SK-N-SH treated with all-trans-retinoic acid at 6 μM for 48 hours (cell line): ENCODE measurements around the gene SFXN5.
A peak's percentile ranks its signal among the peaks of the same experiment; 100 is the strongest.

ENCODE experiments used
- ATAC-seq: fragments of 200-7000 bp; cut with Tn5 transposase; 3 replicates; pipeline ENCODE4 v1.9.1; 2020; ENCODE audit warnings: mild to moderate bottlenecking, moderate library complexity
- CSDC2 ChIP-seq: fragments of 250-450 bp; sonication (Bioruptor Pico); IDR thresholded peaks from 2 replicates; pipeline ENCODE4 v1.5.0; 2020; ENCODE audit warnings: mild to moderate bottlenecking, moderate library complexity
- ESRRG ChIP-seq: fragments of 250-450 bp; sonication (Bioruptor Pico); IDR thresholded peaks from 2 replicates; pipeline ENCODE4 v1.6.1; 2021; ENCODE audit warnings: mild to moderate bottlenecking
- GLIS3 ChIP-seq: fragments of 250-450 bp; sonication (Bioruptor Pico); IDR thresholded peaks from 2 replicates; pipeline ENCODE4 v1.5.0; 2020; ENCODE audit warnings: mild to moderate bottlenecking, moderate library complexity
- ISL1 ChIP-seq: fragments of 250-450 bp; sonication (Bioruptor Pico); IDR thresholded peaks from 2 replicates; pipeline ENCODE4 v2.1.2; 2022; ENCODE audit warnings: mild to moderate bottlenecking, moderate library complexity
- PATZ1 ChIP-seq: fragments of 250-450 bp; sonication (Bioruptor Pico); IDR thresholded peaks from 2 replicates; pipeline ENCODE4 v1.8.0; 2020; ENCODE audit warnings: mild to moderate bottlenecking, moderate library complexity, borderline replicate concordance
- PPARA ChIP-seq: fragments of 250-450 bp; sonication (Bioruptor Pico); IDR thresholded peaks from 2 replicates; pipeline ENCODE4 v1.5.0; 2020; ENCODE audit warnings: mild to moderate bottlenecking, borderline replicate concordance
- RARB ChIP-seq: fragments of 250-450 bp; sonication (Bioruptor Pico); IDR thresholded peaks from 2 replicates; pipeline ENCODE4 v1.8.0; 2021; ENCODE audit warnings: mild to moderate bottlenecking, moderate library complexity
- TCF4 ChIP-seq: fragments of 250-450 bp; sonication (Bioruptor Pico); IDR thresholded peaks from 2 replicates; pipeline ENCODE4 v1.8.0; 2021; ENCODE audit warnings: mild to moderate bottlenecking, moderate library complexity, borderline replicate concordance
- TOX ChIP-seq: fragments of 250-450 bp; sonication (Bioruptor Pico); IDR thresholded peaks from 2 replicates; pipeline ENCODE4 v1.8.0; 2021; ENCODE audit warnings: mild to moderate bottlenecking, moderate library complexity, borderline replicate concordance
- TSHZ2 ChIP-seq: fragments of 250-450 bp; sonication (Bioruptor Pico); IDR thresholded peaks from 2 replicates; pipeline ENCODE4 v1.5.0; 2020; ENCODE audit warnings: mild to moderate bottlenecking, moderate library complexity
- ZC3H10 ChIP-seq: fragments of 250-450 bp; sonication (Bioruptor Pico); IDR thresholded peaks from 2 replicates; pipeline ENCODE4 v1.5.1; 2021; ENCODE audit warnings: mild to moderate bottlenecking, moderate library complexity
- ZFP3 ChIP-seq: fragments of 250-450 bp; sonication (Bioruptor Pico); IDR thresholded peaks from 2 replicates; pipeline ENCODE4 v1.5.0; 2020; ENCODE audit warnings: mild to moderate bottlenecking, moderate library complexity
- ZFP30 ChIP-seq: fragments of 450-650 bp; formaldehyde crosslinking; IDR thresholded peaks from 2 replicates; pipeline ENCODE4 v1.5.0; 2022; ENCODE audit warnings: mild to moderate bottlenecking, moderate library complexity
- ZNF565 ChIP-seq: fragments of 450-650 bp; formaldehyde crosslinking; conservative IDR thresholded peaks from 2 replicates; pipeline ENCODE4 v1.5.0; 2020; ENCODE audit warnings: low read depth, mild to moderate bottlenecking, moderate library complexity
- ZNF70 ChIP-seq: fragments of 450-650 bp; formaldehyde crosslinking; IDR thresholded peaks from 2 replicates; pipeline ENCODE4 v1.5.0; 2020; ENCODE audit warnings: mild to moderate bottlenecking, moderate library complexity
- ZNF8 ChIP-seq: fragments of 450-650 bp; formaldehyde crosslinking; IDR thresholded peaks from 2 replicates; pipeline ENCODE4 v1.5.0; 2020; ENCODE audit warnings: mild to moderate bottlenecking, moderate library complexity
- TF ChIP-seq, protein P1 (sequence below): fragments of 250-450 bp; sonication (Bioruptor Pico); IDR thresholded peaks from 2 replicates; pipeline ENCODE4 v1.5.1; 2020; ENCODE audit warnings: low read depth, mild to moderate bottlenecking, moderate library complexity
- TF ChIP-seq, protein P2 (sequence below): fragments of 250-450 bp; sonication (Bioruptor Pico); IDR thresholded peaks from 2 replicates; pipeline ENCODE4 v1.8.0; 2021; ENCODE audit warnings: low read depth, mild to moderate bottlenecking, moderate library complexity, borderline replicate concordance

Gene SFXN5

DNA sequence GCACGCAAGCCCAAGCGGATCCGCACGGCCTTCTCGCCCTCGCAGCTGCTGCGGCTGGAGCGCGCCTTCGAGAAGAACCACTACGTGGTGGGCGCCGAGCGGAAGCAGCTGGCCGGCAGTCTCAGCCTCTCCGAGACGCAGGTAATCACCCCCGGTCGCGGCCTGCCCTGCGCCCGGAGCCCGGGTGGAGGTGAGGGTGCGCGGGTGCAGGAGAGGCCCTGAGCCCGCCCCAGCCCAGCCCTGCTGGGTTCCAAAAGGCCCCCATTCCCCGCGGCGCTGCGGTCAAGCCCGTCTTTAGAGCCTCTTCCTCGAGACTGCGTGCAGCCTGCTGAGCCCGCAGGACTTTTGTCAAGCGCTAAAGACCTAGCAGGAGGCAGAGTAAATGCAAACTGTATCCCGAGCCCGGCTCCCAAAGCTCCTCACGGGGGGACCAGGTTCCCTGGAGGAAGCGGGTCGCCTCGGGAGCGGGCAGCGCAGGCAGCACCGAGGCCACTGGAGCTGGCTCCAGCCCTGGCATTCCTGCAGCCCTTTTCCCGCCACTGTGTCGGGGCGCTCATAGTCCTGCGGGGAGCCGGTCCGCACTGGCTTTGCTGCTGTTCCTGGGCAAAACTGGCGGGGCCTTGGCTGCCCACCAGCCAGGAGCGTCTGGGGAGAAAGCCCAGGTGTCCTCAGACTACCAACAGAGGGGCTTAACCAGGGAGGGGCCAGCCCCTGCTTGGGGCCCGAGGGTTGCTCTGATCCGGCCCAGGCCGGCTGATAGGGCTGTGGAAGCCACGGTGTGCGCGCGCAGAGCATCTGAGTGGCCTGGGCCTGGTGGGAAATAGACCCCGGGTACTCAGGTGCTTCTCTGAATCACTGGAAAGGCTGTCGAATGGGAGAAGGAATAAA is 146.9 kb downstream of the SFXN5 start:
- ATAC-seq: peak; percentile 27
- TF ChIP-seq TCF4 (CRISPR knock-in tag) (no peak), PATZ1 (CRISPR knock-in tag) (no peak), GLIS3 (CRISPR knock-in tag) (no peak), RARB (CRISPR knock-in tag) (no peak), ZNF8 (no peak), ESRRG (CRISPR knock-in tag) (no peak), ZNF70 (CRISPR knock-in tag) (no peak), TSHZ2 (CRISPR knock-in tag) (no peak), ZFP3 (CRISPR knock-in tag) (no peak), ZNF565 (CRISPR knock-in tag) (no peak), TOX (CRISPR knock-in tag) (no peak), ISL1 (CRISPR knock-in tag) (no peak), ZC3H10 (no peak), ZFP30 (CRISPR knock-in tag) (no peak)
- TF ChIP-seq, protein P1, sequence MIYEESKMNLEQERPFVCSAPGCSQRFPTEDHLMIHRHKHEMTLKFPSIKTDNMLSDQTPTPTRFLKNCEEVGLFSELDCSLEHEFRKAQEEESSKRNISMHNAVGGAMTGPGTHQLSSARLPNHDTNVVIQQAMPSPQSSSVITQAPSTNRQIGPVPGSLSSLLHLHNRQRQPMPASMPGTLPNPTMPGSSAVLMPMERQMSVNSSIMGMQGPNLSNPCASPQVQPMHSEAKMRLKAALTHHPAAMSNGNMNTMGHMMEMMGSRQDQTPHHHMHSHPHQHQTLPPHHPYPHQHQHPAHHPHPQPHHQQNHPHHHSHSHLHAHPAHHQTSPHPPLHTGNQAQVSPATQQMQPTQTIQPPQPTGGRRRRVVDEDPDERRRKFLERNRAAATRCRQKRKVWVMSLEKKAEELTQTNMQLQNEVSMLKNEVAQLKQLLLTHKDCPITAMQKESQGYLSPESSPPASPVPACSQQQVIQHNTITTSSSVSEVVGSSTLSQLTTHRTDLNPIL (CRISPR knock-in tag): no peak
- TF ChIP-seq, protein P2, sequence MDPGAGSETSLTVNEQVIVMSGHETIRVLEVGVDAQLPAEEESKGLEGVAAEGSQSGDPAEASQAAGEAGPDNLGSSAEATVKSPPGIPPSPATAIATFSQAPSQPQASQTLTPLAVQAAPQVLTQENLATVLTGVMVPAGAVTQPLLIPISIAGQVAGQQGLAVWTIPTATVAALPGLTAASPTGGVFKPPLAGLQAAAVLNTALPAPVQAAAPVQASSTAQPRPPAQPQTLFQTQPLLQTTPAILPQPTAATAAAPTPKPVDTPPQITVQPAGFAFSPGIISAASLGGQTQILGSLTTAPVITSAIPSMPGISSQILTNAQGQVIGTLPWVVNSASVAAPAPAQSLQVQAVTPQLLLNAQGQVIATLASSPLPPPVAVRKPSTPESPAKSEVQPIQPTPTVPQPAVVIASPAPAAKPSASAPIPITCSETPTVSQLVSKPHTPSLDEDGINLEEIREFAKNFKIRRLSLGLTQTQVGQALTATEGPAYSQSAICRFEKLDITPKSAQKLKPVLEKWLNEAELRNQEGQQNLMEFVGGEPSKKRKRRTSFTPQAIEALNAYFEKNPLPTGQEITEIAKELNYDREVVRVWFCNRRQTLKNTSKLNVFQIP (CRISPR knock-in tag): no peak

DNA sequence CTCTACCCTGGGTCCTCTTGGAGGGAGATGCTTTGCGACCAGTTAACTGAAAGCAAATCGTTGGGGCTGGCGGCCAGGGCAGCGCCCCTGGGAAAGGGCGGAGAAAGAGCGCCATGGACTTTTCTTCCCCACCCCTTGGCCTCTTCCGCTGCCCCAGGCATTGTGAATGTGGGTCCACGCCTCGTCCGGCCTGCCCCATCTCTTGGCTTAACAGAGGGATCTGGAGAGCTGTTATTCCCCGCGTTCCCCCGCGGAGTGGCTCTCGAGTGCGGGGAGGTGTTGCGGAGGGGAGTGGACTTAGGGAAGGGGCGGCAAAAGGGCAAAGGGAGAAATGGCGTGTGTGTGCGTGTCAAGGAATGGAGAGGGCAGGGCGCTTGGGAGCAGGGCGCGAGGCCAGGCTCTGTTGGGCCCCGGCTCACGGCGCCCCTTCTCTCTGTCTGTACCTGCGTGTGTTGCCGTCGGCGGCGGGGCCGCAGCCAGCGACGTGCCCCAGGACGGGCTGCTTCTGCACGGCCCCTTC is 147.6 kb downstream of the SFXN5 start:
- no peak for ATAC-seq
- TF ChIP-seq ZNF565 (CRISPR knock-in tag): no peak

GRCh38 chr2:72921853-72922252 is 149.7 kb downstream of the SFXN5 start:
- no peak for ATAC-seq
- TF ChIP-seq CSDC2: no peak
- TF ChIP-seq ISL1 (CRISPR knock-in tag): no peak
- no peak for TF ChIP-seq TCF4 (CRISPR knock-in tag)
- no peak for TF ChIP-seq ZFP30 (CRISPR knock-in tag)
- no peak for TF ChIP-seq ZNF8
- TF ChIP-seq, protein P2 (CRISPR knock-in tag): no peak
- no peak for TF ChIP-seq ZC3H10
- no peak for TF ChIP-seq ESRRG (CRISPR knock-in tag)
- no peak for TF ChIP-seq PPARA (CRISPR knock-in tag)
- TF ChIP-seq, protein P1 (CRISPR knock-in tag): no peak
- TF ChIP-seq, all 23 proteins: peak for 0
